Fibroblast of mammary gland (primary cell): Measurements from ENCODE around the gene SH3BP1.

Experiments
- DNase-seq: peaks from one replicate; pipeline ENCODE4 v3.0.0-alpha.2; 2010; ENCODE audit warnings: low read depth
- H3K4me3 ChIP-seq: 2 replicates; pipeline ENCODE4 v1.5.1; 2011; ENCODE audit warnings: low read depth, mild to moderate bottlenecking, low read length, moderate library complexity; ENCODE audit not compliant: control insufficient read depth
- CTCF ChIP-seq: conservative IDR thresholded peaks from 2 replicates; pipeline ENCODE4 v1.5.1; 2011; ENCODE audit warnings: low read depth, low read length, inconsistent platforms; ENCODE audit not compliant: control insufficient read depth, insufficient read depth

The SH3BP1 gene

GRCh38 chr22:37676736-37677492 lies 37.4 kb downstream of the SH3BP1 start:
- peak; percentile 97 for DNase-seq

GRCh38 chr22:37677493-37677974 lies 38.1 kb downstream of the SH3BP1 start:
- no peak for TF ChIP-seq CTCF
- peak overlapping the region; percentile 99 for H3K4me3 ChIP-seq

More at GRCh38 chr22:37676736-37677492, 37.4 kb downstream of the SH3BP1 start:
- TF ChIP-seq CTCF = no peak
- H3K4me3 ChIP-seq = peak overlapping the region; percentile 99

GRCh38 chr22:37678372-37678771 lies 38.9 kb downstream of the SH3BP1 start:
- TF ChIP-seq CTCF = no peak
- H3K4me3 ChIP-seq = peak overlapping the region; percentile 99
- DNase-seq = no peak

More at GRCh38 chr22:37677493-37677974, 38.1 kb downstream of the SH3BP1 start:
- no peak for DNase-seq

GRCh38 chr22:37679670-37680069 lies 40.2 kb downstream of the SH3BP1 start:
- no peak for TF ChIP-seq CTCF
- H3K4me3 ChIP-seq = no peak overlapping the region
- no peak for DNase-seq

- no peak overlapping the region for H3K4me3 ChIP-seq
- no peak for TF ChIP-seq CTCF
These were observed 40.9 kb downstream of the SH3BP1 start for GRCh38 chr22:37680191-37680851.

GRCh38 chr22:37681001-37681424 lies 41.5 kb downstream of the SH3BP1 start:
- no peak overlapping the region for H3K4me3 ChIP-seq
- TF ChIP-seq CTCF = no peak
- DNase-seq = peak; percentile 81

More at GRCh38 chr22:37680191-37680851, 40.9 kb downstream of the SH3BP1 start:
- peak; percentile 55 for DNase-seq
